Inferior parietal cortex (tissue), 1 donor: Measurements from ENCODE around the gene KIRREL1.

Source experiments
- DNase-seq: peaks from one replicate; pipeline ENCODE4 v3.0.0-alpha.2; 2016; ENCODE audit errors: extremely low spot score

The KIRREL1 gene

GRCh38 chr1:157975228-157975950 is 18.1 kb upstream of the KIRREL1 start:
- DNase-seq, result no peak

- DNase-seq, result no peak
These were observed 16.6 kb upstream of the KIRREL1 start for GRCh38 chr1:157976888-157977287.

DNA sequence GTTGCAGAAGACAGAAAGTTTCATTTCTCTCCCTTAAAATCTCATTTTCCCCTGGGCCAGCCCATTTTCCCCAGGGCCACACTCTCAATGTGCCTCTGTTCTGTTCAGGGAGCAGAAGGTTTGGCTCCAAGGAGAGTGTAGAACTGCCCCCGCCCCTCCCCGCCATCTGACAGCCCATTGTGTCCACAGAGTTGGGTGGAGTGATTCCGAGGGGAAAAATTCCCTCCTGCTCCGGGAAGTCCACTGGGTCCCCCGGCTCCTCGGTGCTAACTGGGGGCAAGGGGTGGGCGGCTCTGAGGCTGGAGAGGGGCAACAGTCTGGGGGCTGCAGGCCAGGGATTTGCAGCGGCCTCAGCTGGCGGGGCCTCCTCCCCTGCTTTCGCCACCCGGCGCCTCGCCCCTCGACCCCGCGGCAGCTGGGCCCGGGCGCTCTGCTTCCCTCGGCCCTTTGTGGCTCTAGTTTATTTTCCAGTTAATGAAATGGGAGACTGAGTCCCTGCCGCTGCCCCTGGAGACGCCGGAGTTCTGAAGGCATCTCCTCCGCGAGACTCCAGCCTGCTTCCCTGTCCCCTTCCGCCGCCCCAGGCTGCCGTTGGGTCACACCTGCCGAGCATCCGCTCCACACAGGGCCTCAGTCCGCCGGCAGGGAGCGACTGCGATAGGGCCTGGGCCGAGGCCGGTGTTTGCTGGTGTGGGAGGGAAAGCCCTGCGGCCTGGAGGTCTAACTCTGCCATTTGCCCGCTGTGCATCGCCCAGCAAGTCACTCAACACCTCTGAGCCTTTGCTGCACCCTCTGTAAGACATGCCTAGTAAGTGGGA is 14.7 kb upstream of the KIRREL1 start:
- DNase-seq, result no peak

GRCh38 chr1:157982136-157982535 is 11.3 kb upstream of the KIRREL1 start:
- DNase-seq, result no peak

DNA sequence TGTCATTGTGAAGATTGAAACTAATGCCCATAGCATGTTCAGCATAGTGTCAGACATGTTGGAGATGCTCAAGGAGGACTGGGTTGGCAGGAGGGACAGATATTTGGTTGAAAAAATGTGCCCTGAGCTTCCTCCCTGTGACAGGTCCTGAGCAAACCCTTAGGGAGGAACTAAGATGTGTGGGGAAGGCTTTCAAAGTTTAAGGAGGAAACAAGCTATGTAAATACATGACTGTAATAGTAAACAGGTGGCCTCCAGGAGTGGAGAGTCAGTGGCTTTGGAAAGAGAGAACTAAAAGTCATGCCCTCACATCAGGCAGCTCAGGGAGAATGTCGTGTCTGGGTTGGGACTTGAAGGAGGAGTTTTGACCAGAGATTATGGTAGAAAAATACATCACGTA is 9.7 kb upstream of the KIRREL1 start:
- DNase-seq, result no peak

- no peak for DNase-seq
These were observed 9.0 kb upstream of the KIRREL1 start for GRCh38 chr1:157984469-157984868.

- DNase-seq, result no peak
These were observed 8.0 kb upstream of the KIRREL1 start for GRCh38 chr1:157985473-157985872.

DNA sequence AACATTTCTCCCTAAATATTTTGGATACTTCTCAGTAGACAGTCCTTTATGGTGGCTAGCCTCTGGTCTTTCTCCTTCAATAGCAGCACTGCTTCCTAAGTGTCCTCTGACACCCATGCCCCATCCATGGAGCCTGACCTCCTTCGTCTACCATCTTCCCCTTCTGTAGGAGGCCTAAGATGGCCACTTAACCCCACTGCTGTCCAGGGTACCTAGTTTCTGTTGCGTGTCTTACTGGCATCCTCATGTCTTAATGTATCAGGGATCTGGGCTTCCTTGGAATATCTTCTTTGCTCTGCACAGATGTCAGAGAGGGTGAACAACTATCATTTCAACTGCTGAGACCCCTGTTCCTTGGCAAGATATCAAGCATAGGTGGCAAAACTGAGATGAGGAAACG is 5.4 kb upstream of the KIRREL1 start:
- no peak for DNase-seq

- peak; percentile 77 for DNase-seq
These were observed 1.2 kb upstream of the KIRREL1 start for GRCh38 chr1:157992031-157992832.

GRCh38 chr1:157992833-157993146 is 655 bp upstream of the KIRREL1 start:
- no peak for DNase-seq

DNA sequence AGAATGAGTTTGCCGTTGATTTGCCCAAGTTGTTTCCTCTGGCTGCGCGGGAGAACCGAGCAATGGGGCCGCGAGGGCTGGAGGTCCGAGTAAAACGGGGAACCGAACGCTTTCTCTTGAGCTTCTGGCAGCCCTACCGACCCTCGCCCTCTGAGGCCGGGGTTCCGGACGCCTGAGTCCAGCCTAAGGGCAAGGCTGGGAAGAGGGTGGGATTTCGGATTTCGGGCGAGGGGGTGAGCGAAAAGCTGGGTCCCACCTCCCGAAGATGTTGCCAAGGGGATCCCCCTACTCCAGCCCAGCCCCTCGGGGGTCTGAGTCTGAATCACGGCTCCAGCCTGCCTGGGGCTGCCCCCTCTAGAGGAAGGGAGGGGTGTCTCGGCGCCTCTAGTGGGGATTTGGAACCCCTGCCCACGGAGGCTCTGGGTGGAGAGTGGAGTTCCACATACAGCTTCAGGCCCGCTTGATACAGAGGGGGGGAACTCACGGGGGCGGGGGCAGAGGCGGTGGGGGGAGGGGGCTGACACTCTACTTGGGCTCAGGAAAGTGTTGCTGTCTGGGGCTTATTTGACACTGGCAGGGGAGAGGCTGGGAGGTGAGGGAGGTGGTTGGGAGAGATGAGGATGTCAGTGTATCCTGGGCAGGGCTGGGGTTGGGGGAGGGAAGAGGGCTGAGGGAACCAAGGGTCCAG is 617 bp downstream of the KIRREL1 start:
- DNase-seq, result no peak

DNA sequence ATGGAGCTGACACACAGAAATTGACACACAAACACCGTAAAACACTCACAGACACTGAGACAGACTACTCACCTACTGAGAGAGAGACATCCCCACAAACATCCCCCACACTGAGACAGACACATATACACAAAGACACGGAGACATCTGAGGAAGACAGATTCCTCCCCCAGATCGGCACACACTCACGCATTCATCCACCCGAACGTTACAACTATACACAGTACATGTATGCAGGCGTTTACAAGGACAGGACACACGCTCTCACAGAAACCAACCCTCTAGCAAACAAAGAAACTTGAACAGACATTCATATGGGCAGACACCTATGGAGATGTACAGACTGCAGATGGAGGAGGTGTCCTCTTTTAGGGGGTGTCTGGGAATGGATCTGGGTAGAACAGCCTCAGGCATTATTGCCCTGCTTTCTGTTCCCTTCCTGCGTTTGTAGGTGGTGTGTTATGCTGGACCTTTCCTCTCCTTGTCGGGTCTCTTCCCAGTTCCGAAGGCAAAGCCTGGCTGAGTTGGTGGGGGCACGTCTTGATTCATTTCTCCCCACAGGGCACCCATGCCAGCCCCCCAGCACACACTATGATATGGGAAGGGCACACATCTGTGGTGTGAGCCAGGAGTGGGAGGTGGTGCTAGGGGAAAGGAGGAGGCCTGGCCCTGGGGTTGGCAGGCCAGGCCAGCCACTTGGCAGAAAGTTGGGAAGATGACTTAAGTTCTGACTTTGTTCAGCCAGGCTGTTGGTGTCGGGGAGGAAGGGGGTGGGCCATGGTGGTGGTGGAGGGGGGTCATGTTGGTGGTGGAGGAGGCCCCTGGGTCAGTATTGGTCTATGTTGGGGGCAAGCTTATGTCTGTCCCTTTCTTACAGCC is 1.5 kb downstream of the KIRREL1 start:
- no peak for DNase-seq

DNA sequence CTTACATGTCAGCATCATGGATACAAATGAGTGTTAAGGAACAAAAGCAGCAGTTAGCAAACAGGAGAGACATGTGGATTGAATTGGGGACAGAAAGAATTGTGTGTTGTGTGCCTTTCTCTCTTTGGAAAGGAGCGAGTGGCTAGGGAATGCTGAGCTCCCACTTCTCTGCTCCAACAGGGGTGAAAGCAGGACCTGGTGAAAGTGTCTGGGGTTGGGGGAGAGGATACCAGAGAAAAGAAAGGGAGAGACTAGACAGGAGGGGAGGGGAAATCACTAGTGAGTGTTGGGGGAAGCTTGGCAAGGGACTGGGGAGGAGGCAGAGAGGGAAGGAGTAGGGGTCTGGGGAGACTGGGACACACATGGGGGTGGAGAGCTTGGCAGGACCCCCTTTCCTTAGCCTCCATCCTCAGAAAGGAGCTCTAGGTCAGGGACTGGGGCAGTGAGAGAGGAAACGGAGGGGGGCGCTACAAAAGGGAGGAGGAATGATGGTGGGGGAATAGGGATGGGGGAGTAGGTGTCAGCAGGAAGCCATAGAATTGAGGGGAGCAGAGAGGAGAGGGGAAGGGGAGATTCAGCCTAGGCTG is 2.2 kb downstream of the KIRREL1 start:
- no peak for DNase-seq

DNA sequence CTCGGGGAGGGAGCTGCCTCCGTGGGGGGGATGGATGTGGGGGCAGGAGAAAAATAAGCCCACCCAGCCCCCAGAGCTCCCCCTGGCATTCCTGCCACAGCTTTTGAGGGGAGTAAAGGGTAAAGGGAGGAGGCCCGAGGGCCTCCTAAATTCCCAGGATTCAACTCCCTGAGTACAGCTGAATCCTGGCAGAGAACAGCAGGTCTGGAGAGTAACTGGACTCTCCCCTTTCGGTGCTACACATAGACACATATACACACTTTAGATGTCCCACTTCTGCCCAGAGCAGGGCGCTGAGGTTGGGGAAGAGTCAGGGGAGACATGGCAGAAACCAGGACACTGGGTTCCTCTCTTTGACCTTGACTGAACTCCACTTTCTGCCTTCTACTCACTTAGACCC is 3.0 kb downstream of the KIRREL1 start:
- no peak for DNase-seq

GRCh38 chr1:158000507-158000906 is 7.1 kb downstream of the KIRREL1 start:
- DNase-seq, result no peak

DNA sequence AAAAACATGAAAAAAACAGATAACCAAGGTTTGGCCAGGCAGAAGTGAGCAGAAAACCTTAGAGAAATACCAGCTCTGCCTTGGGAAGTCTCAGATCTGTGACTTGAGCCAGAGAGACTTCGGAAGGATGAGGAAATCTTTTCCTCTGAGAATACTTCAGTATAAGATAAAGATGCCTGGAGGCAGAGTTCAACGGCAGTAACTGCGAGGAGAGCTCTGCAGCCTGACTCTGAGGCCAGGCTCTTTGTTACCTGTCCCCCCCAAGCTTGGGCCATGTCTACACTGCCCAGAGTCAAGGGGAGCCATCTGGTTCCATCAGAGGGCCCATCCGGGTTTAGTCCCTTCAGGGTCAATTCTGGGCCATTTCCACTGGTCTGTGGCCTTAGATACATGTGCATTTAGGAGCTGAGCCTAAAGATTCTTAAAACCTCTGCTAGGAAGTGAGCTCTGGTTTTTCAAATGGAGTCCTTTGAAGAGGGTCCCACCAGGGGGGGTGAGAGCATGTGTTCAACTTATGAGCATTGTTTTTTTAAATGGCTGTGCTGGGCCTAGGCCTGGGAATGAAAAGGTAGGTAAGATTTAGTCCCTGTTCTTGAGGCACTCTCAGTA is 8.7 kb downstream of the KIRREL1 start:
- DNase-seq, result no peak

- DNase-seq, result no peak
These were observed 9.4 kb downstream of the KIRREL1 start for GRCh38 chr1:158002631-158003405.

DNA sequence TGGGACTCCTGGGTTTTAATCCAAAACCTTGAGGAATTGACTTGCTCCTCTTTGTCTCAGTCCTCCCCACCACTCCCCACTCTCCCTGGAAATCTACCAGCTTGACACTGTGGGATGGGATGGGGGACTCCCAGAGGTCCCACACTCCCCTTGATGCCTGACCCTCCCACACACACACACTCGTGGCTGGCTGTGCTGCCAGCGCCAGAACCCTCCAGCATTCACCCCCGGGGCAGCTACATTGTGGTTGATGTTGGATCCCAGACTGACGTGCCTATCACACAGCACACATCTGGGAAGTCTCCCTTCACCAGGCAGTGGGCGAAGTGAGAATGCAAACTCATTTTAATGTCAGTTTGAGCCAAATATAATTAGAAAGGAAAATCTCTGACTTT is 10.0 kb downstream of the KIRREL1 start:
- no peak for DNase-seq

DNA sequence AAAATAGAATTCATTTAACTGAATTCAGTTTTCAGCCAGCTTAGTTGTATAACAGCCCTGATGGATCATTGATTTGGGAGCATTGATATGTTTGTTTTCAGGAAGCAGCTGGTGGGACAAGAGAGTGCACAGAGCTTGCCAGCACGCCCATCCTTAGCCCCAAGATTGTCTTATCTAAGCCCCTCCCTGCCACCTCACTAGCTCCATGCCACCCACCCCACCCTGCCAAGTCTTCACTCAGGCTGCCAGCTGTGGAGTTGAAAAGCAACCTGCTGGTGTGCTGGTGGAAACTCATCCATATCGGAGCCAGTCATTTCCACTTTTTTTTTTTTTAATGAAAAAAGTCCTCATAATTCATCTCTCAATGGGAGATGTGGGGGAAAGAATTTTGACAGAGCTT is 11.8 kb downstream of the KIRREL1 start:
- no peak for DNase-seq
